ENCODE measurements around the gene MYDGF.
"Not testable (repeated sequence)": the region's sequence is repeated elsewhere in the genome, so short reads cannot be mapped to it uniquely, and the experiment has no call there.

MYDGF gene

DNA sequence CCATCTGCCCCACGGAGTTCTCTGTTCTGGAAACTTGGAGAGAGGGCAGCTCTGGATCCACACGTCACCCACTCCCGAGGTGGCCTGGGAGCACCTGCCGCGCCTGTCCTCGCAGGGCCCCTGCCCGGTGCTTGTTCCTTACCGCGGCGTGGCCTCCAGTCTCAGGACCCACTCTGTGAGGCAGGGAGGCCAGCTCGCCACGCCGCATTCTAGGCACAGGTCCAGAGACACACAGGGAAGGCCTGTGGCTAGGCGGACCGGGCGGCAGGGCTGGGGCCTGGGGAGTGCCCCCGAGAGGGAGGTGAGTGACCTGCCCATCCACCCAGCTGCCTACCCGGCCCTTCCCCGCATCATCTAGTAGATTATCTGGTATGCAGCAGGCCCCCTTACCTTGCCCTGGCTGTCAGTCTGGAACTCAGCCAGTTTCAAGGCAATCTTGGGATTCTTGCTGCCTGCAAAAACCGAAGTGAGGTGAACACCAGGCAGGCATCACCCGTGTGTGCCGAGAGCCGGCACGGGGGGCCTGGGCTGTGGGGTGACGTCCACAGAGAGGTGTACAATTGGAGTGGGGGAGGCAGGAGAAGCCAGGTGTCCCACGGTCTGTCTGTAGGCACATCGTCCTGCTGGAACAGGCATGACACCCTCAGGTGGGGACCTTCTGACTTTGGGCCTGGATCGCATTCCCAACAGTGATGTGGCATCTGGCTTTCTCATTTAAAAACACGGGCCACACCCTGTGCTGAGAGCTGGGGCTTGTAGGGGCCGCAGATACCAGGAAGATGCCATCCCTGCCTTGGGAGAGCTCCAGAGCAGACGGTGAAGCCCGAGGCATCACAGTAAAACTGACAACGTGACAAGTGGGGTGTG lies 29.9 kb upstream of the MYDGF start:
- no peak for DNase-seq

DNA sequence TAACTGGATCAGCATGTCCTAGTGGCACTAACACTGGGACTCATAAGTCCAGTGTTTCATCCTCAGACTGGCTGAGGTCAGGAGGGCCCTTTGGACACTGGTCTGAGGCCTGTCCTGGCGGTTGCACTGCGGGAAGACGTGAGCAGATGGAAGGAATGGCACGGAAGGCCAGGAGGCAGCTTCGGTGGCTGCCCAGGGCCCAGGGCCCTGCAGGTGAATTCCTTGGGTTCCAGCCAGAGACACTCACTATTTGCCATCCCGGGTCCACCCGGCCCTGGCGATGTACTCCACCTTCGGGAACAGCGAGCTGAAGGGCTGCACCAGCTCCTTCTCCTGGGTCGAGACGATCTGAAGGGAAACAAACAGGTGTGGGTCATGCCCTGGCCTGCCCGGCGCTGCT lies 27.2 kb upstream of the MYDGF start:
- DNase-seq, result no peak

GRCh38 chr19:4695224-4695731 lies 25.1 kb upstream of the MYDGF start:
- DNase-seq, result no peak

GRCh38 chr19:4694211-4694987 lies 24.3 kb upstream of the MYDGF start:
- DNase-seq, result no peak

DNA sequence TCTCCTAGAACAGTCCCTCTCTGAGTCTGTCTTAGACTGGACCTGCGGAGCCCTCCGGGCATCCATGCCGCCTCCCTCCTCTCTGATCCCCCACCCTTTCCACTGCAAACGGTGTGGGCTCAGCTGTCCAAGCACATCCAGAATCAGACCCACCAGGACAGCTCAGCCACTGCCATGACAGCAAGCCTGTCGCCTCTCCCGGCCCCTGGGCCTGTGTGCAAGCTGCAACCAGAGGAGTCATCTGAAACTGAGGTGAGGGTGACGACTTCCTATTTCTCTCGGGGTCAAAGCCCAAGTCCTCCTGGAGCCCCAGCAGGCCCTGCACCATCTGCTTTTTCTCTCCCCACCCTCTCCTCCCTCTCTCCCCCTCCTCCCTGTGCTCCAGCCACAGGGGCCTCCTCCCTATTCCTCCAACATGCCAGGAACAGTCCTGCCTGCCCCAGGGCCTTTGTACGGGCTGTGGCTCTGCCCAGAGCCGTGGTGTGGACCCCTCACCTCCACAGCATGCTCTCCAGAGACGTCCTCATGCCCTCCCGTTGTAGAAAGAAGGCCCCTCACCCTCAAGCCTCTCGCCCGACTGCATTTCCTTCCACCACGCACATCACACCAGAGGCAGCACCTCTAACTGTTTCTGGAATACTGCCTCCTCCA lies 23.5 kb upstream of the MYDGF start:
- DNase-seq, result no peak

DNA sequence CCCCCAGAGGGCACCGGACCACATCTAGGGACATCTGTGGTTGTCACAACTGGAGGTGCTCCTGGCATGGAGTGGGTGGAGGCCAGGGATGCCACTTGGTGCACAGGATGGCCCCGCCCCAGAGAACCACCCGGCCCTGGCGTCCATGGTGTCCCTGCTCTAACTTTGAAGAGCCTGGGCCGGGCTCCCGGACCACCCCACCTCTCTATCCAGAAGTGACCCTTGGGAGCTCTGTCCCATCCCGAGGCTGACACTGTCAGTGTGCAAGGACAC lies 22.9 kb upstream of the MYDGF start:
- no peak for DNase-seq

GRCh38 chr19:4692251-4693077 lies 22.3 kb upstream of the MYDGF start:
- no peak for DNase-seq

GRCh38 chr19:4691373-4691772 lies 21.2 kb upstream of the MYDGF start:
- no peak for DNase-seq

DNA sequence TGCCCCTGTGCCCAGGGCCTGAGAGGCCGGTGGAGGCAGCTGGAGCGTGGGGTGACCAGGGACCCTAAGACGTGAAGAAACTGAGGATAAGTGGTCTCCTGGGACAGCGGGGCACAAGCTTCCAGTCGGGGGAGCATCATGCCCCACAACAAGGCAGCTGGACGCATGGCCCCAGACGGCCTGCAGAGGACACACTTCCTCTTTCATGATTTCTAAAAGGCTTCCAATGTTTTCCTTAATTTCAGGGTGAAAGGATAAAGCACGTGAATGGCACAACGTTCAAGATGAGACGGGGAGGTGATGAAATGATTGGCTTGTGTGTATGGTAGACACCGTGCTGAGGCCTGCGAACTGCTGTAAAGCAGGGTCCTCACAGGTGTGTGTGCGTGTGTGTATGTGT lies 20.2 kb upstream of the MYDGF start:
- DNase-seq, result no peak

GRCh38 chr19:4689403-4689802 lies 19.3 kb upstream of the MYDGF start:
- no peak for DNase-seq

DNA sequence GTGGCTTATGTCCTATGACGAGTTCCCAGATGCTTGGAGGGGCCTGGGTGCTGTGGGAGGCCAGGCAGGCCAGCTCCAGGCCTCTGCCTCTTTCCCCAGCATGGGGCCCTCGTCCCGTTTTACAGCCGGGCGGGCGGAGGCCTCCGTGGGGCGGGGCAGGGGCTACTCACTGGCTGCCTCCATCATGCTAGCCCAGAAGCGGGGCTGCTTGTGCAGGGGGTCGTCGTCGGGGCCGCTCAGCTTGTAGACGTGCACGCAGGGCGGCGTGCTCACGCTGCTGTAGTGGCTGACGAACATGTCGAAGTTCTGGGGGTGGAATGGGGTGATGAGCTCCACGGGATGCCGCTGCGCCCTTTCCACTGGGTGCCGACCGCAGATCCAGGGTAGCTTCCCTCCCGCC lies 18.4 kb upstream of the MYDGF start:
- DNase-seq, result no peak

GRCh38 chr19:4687396-4687795 lies 17.3 kb upstream of the MYDGF start:
- no peak for DNase-seq

GRCh38 chr19:4686700-4687099 lies 16.6 kb upstream of the MYDGF start:
- no peak for DNase-seq

- no peak for DNase-seq
Measured at GRCh38 chr19:4684312-4685095, 14.4 kb upstream of the MYDGF start.

GRCh38 chr19:4682417-4683200 lies 12.5 kb upstream of the MYDGF start:
- no peak for DNase-seq

GRCh38 chr19:4680021-4680420 lies 9.9 kb upstream of the MYDGF start:
- not testable (repeated sequence) for DNase-seq

- no peak for DNase-seq
Measured at GRCh38 chr19:4678881-4679790, 9.0 kb upstream of the MYDGF start.

DNA sequence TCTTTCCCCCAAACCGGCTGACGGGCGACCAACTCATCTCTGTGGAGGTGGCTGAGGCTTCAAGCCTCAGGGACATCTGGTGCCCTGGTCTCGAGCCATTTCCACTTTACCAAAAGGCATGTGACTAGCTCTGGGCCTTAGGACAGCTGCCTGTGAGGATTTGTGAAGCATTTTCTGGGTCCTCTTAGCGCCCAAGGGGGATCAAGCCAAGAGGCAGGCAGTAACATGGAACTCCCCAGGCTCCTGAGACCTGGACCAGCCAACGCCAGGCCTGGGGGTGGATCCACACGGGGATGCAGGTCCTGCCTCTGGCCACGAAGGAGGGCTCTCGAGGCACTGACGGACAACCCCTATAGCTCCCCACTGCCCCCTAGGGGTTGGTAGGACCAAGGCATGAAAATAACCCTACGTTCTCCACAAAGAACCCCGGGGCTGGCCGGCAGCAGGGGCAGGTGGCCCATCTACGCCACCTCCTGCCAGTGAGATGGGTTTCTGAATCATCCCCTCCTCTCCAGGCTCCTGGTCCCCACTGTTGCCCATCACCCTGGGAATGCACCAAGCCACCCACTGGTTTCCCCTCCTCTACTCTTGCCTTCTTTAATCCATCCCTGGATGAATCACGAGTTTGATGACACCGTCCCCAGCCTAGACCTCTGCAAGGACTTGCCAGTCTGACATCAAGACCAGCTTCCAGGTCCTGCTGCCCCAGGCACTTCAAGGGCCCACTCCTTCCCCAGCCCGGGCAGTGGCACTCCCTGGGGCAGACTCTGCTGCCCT lies 7.0 kb upstream of the MYDGF start:
- DNase-seq, result no peak

- no peak for DNase-seq
Measured at GRCh38 chr19:4675346-4675745, 5.2 kb upstream of the MYDGF start.
